ENCODE data around the gene KDM4C. TPM values are rescaled to one million over a fixed set of nuclear protein-coding genes. Genes with fewer than 3 reads are reported as not detected.

The KDM4C gene
- total and polyA plus RNA-seq, 2 of the 8 experiments (the other 6 are each of a cell fraction or from before 2014, with no cell fraction given) = 13.0 to 26.1 TPM

DNA sequence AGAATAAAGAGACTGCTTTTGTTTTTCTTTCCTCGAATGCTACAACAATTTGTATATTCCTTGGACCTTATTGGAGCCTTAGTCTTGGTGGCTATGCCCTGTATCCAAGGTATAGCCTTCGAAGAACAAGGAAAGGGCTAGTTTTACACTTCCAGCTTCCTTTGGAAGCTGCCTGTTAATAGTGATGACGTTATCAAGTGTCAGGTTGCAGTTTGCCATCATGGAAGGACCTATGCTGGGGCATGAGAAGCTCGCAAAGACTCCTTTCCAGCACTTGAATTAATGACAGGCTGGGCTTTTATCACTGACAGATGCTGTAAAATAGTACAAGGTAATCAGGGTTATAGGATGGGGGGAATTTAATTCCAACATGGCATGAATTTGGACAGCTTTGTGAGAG, 157.9 kb downstream of the KDM4C start (continued):
- TF ChIP-seq, protein P1, sequence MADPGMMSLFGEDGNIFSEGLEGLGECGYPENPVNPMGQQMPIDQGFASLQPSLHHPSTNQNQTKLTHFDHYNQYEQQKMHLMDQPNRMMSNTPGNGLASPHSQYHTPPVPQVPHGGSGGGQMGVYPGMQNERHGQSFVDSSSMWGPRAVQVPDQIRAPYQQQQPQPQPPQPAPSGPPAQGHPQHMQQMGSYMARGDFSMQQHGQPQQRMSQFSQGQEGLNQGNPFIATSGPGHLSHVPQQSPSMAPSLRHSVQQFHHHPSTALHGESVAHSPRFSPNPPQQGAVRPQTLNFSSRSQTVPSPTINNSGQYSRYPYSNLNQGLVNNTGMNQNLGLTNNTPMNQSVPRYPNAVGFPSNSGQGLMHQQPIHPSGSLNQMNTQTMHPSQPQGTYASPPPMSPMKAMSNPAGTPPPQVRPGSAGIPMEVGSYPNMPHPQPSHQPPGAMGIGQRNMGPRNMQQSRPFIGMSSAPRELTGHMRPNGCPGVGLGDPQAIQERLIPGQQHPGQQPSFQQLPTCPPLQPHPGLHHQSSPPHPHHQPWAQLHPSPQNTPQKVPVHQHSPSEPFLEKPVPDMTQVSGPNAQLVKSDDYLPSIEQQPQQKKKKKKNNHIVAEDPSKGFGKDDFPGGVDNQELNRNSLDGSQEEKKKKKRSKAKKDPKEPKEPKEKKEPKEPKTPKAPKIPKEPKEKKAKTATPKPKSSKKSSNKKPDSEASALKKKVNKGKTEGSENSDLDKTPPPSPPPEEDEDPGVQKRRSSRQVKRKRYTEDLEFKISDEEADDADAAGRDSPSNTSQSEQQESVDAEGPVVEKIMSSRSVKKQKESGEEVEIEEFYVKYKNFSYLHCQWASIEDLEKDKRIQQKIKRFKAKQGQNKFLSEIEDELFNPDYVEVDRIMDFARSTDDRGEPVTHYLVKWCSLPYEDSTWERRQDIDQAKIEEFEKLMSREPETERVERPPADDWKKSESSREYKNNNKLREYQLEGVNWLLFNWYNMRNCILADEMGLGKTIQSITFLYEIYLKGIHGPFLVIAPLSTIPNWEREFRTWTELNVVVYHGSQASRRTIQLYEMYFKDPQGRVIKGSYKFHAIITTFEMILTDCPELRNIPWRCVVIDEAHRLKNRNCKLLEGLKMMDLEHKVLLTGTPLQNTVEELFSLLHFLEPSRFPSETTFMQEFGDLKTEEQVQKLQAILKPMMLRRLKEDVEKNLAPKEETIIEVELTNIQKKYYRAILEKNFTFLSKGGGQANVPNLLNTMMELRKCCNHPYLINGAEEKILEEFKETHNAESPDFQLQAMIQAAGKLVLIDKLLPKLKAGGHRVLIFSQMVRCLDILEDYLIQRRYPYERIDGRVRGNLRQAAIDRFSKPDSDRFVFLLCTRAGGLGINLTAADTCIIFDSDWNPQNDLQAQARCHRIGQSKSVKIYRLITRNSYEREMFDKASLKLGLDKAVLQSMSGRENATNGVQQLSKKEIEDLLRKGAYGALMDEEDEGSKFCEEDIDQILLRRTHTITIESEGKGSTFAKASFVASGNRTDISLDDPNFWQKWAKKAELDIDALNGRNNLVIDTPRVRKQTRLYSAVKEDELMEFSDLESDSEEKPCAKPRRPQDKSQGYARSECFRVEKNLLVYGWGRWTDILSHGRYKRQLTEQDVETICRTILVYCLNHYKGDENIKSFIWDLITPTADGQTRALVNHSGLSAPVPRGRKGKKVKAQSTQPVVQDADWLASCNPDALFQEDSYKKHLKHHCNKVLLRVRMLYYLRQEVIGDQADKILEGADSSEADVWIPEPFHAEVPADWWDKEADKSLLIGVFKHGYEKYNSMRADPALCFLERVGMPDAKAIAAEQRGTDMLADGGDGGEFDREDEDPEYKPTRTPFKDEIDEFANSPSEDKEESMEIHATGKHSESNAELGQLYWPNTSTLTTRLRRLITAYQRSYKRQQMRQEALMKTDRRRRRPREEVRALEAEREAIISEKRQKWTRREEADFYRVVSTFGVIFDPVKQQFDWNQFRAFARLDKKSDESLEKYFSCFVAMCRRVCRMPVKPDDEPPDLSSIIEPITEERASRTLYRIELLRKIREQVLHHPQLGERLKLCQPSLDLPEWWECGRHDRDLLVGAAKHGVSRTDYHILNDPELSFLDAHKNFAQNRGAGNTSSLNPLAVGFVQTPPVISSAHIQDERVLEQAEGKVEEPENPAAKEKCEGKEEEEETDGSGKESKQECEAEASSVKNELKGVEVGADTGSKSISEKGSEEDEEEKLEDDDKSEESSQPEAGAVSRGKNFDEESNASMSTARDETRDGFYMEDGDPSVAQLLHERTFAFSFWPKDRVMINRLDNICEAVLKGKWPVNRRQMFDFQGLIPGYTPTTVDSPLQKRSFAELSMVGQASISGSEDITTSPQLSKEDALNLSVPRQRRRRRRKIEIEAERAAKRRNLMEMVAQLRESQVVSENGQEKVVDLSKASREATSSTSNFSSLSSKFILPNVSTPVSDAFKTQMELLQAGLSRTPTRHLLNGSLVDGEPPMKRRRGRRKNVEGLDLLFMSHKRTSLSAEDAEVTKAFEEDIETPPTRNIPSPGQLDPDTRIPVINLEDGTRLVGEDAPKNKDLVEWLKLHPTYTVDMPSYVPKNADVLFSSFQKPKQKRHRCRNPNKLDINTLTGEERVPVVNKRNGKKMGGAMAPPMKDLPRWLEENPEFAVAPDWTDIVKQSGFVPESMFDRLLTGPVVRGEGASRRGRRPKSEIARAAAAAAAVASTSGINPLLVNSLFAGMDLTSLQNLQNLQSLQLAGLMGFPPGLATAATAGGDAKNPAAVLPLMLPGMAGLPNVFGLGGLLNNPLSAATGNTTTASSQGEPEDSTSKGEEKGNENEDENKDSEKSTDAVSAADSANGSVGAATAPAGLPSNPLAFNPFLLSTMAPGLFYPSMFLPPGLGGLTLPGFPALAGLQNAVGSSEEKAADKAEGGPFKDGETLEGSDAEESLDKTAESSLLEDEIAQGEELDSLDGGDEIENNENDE (IDR thresholded peaks at IDR 0.05; ENCODE audit: insufficient replicate concordance, low read length) = no peak
- TF ChIP-seq, protein P2, sequence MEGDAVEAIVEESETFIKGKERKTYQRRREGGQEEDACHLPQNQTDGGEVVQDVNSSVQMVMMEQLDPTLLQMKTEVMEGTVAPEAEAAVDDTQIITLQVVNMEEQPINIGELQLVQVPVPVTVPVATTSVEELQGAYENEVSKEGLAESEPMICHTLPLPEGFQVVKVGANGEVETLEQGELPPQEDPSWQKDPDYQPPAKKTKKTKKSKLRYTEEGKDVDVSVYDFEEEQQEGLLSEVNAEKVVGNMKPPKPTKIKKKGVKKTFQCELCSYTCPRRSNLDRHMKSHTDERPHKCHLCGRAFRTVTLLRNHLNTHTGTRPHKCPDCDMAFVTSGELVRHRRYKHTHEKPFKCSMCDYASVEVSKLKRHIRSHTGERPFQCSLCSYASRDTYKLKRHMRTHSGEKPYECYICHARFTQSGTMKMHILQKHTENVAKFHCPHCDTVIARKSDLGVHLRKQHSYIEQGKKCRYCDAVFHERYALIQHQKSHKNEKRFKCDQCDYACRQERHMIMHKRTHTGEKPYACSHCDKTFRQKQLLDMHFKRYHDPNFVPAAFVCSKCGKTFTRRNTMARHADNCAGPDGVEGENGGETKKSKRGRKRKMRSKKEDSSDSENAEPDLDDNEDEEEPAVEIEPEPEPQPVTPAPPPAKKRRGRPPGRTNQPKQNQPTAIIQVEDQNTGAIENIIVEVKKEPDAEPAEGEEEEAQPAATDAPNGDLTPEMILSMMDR (IDR thresholded peaks at IDR 0.05; ENCODE audit: control extremely low read depth in 1 of 3, insufficient read depth in 1 of 3, low read depth in 1 of 3, low read length in 3 of 3) = no peak
- no peak for TF ChIP-seq SUZ12 (IDR thresholded peaks at IDR 0.05; ENCODE audit: low read length)
- no peak for TF ChIP-seq SIX5 (IDR thresholded peaks at IDR 0.05; ENCODE audit: low read depth, low read length)
- TF ChIP-seq SP2 (IDR thresholded peaks at IDR 0.05; ENCODE audit: low read length) = no peak
- no peak for TF ChIP-seq JUND (IDR thresholded peaks at IDR 0.05; ENCODE audit: low read length)
- TF ChIP-seq SIN3A (conservative IDR thresholded peaks at IDR 0.05 in 1 of 2, IDR thresholded peaks at IDR 0.05 in 1 of 2; ENCODE audit: low read depth in 1 of 2, low read length in 2 of 2) = no peak
- no peak for TF ChIP-seq CBX5 (IDR thresholded peaks at IDR 0.05; ENCODE audit: low read depth, low read length)
- no peak for TF ChIP-seq TAF1 (IDR thresholded peaks at IDR 0.05; ENCODE audit: low read depth, low read length)
- TF ChIP-seq HDAC6 (IDR thresholded peaks at IDR 0.05; ENCODE audit: low read depth, low read length) = no peak

All from H1 (cell line).